ENCODE measurements around the gene UBE2L3. TPM values are rescaled to one million over a fixed set of nuclear protein-coding genes. Genes with fewer than 3 reads are reported as not detected.

Gene UBE2L3
- total and polyA plus RNA-seq, 2 of the 13 experiments (the other 11 are each of a cell fraction or from before 2014, with no cell fraction given): 30.2 to 58.1 TPM

DNA sequence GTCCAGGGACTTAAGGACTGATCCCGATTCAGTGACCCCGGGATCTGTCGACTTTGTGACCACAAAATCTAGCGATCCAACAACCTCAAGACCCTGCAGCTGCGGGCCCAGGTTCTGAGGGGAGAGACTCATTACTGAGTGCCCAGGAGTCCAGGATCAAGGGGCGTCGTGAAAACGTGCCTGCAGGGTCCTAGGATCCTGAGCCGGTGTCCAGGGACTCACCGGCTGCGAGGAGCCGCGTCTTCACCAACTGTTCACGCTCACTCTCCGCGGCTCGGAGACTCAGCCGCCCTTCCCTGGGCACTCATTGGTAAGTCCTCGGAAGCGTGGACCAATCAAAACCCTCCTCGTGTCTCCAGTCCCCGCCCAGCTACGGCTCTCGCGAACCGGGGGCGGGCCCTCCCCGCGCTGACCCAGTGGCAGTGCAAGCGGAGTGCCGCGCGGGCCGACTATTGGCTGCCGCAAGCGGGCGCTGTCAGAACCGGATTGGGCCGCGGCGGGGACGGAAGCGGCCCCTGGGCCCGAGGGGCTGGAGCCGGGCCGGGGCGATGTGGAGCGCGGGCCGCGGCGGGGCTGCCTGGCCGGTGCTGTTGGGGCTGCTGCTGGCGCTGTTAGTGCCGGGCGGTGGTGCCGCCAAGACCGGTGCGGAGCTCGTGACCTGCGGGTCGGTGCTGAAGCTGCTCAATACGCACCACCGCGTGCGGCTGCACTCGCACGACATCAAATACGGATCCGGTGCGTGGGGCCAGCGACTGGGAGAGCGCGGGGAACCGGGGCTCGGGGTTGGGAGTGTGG, 74.5 kb downstream of the UBE2L3 start, which contains the start of gene SDF2L1 (continued):
- TF ChIP-seq ATF7-NPFF (CRISPR knock-in tag; IDR thresholded peaks at IDR 0.05; ENCODE audit: low read depth) (no peak; the same call in 1 of the 2 replicates), PITX1 (CRISPR knock-in tag; IDR thresholded peaks at IDR 0.05) (no peak), JUND (CRISPR knock-in tag; IDR thresholded peaks at IDR 0.05) (no peak), FOXJ3 (CRISPR knock-in tag; IDR thresholded peaks at IDR 0.05; ENCODE audit: borderline replicate concordance) (no peak), PAX8 (CRISPR knock-in tag; IDR thresholded peaks at IDR 0.05; ENCODE audit: borderline replicate concordance) (no peak), ZNF350 (CRISPR knock-in tag; IDR thresholded peaks at IDR 0.05; ENCODE audit: borderline replicate concordance, low read depth) (no peak), ZBTB25 (CRISPR knock-in tag; IDR thresholded peaks at IDR 0.05) (no peak; the same call in 1 of the 2 replicates), BRCA1 (CRISPR knock-in tag; IDR thresholded peaks at IDR 0.05) (no peak), ZNF709 (CRISPR knock-in tag; IDR thresholded peaks at IDR 0.05) (no peak)
- TF ChIP-seq, protein P1, sequence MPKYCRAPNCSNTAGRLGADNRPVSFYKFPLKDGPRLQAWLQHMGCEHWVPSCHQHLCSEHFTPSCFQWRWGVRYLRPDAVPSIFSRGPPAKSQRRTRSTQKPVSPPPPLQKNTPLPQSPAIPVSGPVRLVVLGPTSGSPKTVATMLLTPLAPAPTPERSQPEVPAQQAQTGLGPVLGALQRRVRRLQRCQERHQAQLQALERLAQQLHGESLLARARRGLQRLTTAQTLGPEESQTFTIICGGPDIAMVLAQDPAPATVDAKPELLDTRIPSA (CRISPR knock-in tag; IDR thresholded peaks at IDR 0.05; ENCODE audit: borderline replicate concordance): no peak
- TF ChIP-seq, protein P2, sequence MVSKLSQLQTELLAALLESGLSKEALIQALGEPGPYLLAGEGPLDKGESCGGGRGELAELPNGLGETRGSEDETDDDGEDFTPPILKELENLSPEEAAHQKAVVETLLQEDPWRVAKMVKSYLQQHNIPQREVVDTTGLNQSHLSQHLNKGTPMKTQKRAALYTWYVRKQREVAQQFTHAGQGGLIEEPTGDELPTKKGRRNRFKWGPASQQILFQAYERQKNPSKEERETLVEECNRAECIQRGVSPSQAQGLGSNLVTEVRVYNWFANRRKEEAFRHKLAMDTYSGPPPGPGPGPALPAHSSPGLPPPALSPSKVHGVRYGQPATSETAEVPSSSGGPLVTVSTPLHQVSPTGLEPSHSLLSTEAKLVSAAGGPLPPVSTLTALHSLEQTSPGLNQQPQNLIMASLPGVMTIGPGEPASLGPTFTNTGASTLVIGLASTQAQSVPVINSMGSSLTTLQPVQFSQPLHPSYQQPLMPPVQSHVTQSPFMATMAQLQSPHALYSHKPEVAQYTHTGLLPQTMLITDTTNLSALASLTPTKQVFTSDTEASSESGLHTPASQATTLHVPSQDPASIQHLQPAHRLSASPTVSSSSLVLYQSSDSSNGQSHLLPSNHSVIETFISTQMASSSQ (IDR thresholded peaks at IDR 0.05; ENCODE audit: low read depth): no peak
- TF ChIP-seq, protein P2 (CRISPR knock-in tag; IDR thresholded peaks at IDR 0.05; ENCODE audit: borderline replicate concordance): no peak; the same call in 1 of the 2 replicates
- TF ChIP-seq, protein P3, sequence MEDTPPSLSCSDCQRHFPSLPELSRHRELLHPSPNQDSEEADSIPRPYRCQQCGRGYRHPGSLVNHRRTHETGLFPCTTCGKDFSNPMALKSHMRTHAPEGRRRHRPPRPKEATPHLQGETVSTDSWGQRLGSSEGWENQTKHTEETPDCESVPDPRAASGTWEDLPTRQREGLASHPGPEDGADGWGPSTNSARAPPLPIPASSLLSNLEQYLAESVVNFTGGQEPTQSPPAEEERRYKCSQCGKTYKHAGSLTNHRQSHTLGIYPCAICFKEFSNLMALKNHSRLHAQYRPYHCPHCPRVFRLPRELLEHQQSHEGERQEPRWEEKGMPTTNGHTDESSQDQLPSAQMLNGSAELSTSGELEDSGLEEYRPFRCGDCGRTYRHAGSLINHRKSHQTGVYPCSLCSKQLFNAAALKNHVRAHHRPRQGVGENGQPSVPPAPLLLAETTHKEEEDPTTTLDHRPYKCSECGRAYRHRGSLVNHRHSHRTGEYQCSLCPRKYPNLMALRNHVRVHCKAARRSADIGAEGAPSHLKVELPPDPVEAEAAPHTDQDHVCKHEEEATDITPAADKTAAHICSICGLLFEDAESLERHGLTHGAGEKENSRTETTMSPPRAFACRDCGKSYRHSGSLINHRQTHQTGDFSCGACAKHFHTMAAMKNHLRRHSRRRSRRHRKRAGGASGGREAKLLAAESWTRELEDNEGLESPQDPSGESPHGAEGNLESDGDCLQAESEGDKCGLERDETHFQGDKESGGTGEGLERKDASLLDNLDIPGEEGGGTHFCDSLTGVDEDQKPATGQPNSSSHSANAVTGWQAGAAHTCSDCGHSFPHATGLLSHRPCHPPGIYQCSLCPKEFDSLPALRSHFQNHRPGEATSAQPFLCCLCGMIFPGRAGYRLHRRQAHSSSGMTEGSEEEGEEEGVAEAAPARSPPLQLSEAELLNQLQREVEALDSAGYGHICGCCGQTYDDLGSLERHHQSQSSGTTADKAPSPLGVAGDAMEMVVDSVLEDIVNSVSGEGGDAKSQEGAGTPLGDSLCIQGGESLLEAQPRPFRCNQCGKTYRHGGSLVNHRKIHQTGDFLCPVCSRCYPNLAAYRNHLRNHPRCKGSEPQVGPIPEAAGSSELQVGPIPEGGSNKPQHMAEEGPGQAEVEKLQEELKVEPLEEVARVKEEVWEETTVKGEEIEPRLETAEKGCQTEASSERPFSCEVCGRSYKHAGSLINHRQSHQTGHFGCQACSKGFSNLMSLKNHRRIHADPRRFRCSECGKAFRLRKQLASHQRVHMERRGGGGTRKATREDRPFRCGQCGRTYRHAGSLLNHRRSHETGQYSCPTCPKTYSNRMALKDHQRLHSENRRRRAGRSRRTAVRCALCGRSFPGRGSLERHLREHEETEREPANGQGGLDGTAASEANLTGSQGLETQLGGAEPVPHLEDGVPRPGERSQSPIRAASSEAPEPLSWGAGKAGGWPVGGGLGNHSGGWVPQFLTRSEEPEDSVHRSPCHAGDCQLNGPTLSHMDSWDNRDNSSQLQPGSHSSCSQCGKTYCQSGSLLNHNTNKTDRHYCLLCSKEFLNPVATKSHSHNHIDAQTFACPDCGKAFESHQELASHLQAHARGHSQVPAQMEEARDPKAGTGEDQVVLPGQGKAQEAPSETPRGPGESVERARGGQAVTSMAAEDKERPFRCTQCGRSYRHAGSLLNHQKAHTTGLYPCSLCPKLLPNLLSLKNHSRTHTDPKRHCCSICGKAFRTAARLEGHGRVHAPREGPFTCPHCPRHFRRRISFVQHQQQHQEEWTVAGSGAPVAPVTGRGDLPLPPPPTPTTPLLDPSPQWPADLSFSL (CRISPR knock-in tag; IDR thresholded peaks at IDR 0.05): no peak
- TF ChIP-seq, protein P4, sequence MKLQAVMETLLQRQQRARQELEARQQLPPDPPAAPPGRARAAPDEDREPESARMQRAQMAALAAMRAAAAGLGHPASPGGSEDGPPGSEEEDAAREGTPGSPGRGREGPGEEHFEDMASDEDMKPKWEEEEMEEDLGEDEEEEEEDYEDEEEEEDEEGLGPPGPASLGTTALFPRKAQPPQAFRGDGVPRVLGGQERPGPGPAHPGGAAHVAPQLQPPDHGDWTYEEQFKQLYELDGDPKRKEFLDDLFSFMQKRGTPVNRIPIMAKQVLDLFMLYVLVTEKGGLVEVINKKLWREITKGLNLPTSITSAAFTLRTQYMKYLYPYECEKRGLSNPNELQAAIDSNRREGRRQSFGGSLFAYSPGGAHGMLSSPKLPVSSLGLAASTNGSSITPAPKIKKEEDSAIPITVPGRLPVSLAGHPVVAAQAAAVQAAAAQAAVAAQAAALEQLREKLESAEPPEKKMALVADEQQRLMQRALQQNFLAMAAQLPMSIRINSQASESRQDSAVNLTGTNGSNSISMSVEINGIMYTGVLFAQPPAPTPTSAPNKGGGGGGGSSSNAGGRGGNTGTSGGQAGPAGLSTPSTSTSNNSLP (IDR thresholded peaks at IDR 0.05; ENCODE audit: low read depth, low read length): no peak
